HFFc6 (cell line): ENCODE results near the gene DAGLB. TPM values are rescaled to one million over a fixed set of nuclear protein-coding genes. Genes with fewer than 3 reads are reported as not detected.
"Not testable (repeated sequence)": the region's sequence is repeated elsewhere in the genome, so short reads cannot be mapped to it uniquely, and the experiment has no call there.

Source experiments
- DNase-seq: peaks from one replicate; pipeline ENCODE4 v3.0.0-alpha.2; 2018
- H3K27ac Mint-ChIP-seq: 2 replicates; pipeline ENCODE4 v1.8.0; 2020; ENCODE audit warnings: mild to moderate bottlenecking, mixed read lengths
- H3K27me3 Mint-ChIP-seq: 2 replicates; pipeline ENCODE4 v1.8.0; 2021; ENCODE audit warnings: mild to moderate bottlenecking, moderate library complexity, mixed read lengths; ENCODE audit not compliant: insufficient read depth
- H3K36me3 Mint-ChIP-seq: 2 replicates; pipeline ENCODE4 v1.8.0; 2021; ENCODE audit warnings: low read depth, mixed read lengths
- H3K4me1 Mint-ChIP-seq: 2 replicates; pipeline ENCODE4 v1.8.0; 2020; ENCODE audit warnings: low read depth, mixed read lengths
- H3K4me3 Mint-ChIP-seq: 2 replicates; pipeline ENCODE4 v1.8.0; 2020; ENCODE audit warnings: mild to moderate bottlenecking, moderate library complexity, mixed read lengths
- H3K9me3 Mint-ChIP-seq: 2 replicates; pipeline ENCODE4 v1.8.0; 2020; ENCODE audit warnings: mild to moderate bottlenecking, mixed read lengths
- total RNA-seq, 6 experiments: library from RNA; stranded (reverse); fragmentation: NEBNext Ultra II Directional; extraction: Animal tissue kit (Norgen Biotek cat#: 25700); gene quantifications; 2 replicates in 1 of 6; 3 replicates in 5 of 6; pipeline ENCODE4 v1.2.3, GENCODE V29; 2021
- TF ChIP-seq, protein P1 (sequence below): fragments of 200-600 bp; sonication (generic); IDR thresholded peaks from 2 replicates; pipeline ENCODE4 v1.5.0; 2021; ENCODE audit warnings: antibody characterized with exemption, mild to moderate bottlenecking

DAGLB gene
- total RNA-seq, 6 experiments from 2014 or later = 29.2 to 39.5 (median 33.2) TPM

DNA sequence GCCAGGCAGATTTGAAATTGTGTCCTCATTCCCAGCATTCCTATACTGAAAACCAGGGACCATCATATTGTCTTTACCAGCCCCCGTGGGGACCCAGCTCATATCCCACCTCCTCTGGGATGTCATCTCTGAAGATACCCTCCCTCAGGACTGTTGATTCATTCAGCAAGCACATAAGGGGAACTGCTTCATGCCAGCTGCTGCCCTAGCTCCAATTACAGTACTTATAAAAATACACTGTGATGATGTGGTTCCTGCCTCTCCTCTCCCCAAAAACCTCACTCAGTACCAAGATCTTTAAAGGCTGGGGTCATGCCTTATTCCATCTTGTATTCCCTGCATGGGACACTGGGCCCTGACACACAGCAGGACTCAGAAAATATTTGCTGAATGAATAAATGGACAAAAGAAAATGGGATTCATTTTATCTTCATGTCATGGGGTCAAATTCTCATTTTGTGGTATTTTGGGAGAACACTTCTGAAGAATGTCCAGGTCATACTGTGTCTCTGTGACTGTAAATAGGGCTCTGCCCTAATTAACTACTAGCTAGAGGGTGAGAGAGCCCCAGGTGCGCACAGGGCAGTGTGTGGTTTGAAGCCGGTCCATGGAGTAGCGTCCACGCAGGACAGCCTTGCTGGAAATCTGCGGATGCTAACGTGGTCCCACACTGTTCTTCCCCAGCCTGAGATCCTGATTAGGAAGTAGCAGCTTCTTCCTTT is 29.0 kb upstream of the DAGLB start:
- Mint-ChIP-seq H3K36me3 (peaks cover 38% of the 10 kb centered on the region), H3K9me3 (no peaks in the 10 kb centered on the region), H3K4me3 (peak overlapping the region; percentile 55), H3K4me1 (peaks cover 59% of the 10 kb centered on the region), H3K27ac (peak overlapping the region; percentile 72), H3K27me3 (peaks cover 12% of the 10 kb centered on the region; the same call in 1 of the 2 replicates)
- no peak for DNase-seq
- TF ChIP-seq, protein P1, sequence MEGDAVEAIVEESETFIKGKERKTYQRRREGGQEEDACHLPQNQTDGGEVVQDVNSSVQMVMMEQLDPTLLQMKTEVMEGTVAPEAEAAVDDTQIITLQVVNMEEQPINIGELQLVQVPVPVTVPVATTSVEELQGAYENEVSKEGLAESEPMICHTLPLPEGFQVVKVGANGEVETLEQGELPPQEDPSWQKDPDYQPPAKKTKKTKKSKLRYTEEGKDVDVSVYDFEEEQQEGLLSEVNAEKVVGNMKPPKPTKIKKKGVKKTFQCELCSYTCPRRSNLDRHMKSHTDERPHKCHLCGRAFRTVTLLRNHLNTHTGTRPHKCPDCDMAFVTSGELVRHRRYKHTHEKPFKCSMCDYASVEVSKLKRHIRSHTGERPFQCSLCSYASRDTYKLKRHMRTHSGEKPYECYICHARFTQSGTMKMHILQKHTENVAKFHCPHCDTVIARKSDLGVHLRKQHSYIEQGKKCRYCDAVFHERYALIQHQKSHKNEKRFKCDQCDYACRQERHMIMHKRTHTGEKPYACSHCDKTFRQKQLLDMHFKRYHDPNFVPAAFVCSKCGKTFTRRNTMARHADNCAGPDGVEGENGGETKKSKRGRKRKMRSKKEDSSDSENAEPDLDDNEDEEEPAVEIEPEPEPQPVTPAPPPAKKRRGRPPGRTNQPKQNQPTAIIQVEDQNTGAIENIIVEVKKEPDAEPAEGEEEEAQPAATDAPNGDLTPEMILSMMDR = no peak

DNA sequence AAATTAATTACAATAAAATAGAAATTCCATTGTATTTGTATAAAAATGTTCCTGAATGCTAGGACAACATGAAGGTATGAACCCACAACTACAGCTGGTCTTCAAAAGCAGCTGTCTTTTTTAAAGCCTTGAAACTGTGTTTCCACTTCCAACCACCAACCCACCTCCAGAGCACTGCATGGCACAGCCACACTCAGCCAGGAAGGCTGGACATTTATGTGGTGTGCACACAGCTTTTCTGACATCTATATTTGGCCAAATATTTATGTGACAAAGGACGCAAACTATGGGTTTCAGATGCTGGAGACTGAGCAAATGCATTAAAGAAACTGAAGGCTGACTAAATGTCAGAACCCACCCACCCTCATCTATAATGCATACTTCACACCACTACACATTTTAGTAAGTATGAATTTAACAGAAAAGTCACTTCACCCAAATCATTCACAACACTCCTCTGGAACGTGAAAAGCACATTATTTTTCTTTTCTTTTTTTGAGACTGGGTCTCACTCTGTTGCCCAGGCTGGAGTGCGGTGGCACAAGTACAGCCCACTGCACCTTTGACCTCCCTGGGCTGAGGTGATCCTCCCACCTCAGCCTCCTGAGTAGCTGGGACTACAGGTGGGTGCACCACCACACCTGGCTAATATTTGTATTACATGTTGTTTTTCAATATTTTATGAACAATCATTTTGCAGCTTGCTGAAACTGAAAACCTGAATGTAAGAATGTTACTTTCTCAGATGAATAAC is 27.9 kb upstream of the DAGLB start:
- Mint-ChIP-seq H3K36me3 (peaks cover 33% of the 10 kb centered on the region), H3K27ac (peak overlapping the region; percentile 72), H3K27me3 (peaks cover 12% of the 10 kb centered on the region; the same call in 1 of the 2 replicates), H3K4me1 (peaks cover 47% of the 10 kb centered on the region), H3K4me3 (peak overlapping the region; percentile 19; the same call in 1 of the 2 replicates), H3K9me3 (no peaks in the 10 kb centered on the region)
- TF ChIP-seq, protein P1 = no peak; the same call in 1 of the 2 replicates
- DNase-seq = no peak

DNA sequence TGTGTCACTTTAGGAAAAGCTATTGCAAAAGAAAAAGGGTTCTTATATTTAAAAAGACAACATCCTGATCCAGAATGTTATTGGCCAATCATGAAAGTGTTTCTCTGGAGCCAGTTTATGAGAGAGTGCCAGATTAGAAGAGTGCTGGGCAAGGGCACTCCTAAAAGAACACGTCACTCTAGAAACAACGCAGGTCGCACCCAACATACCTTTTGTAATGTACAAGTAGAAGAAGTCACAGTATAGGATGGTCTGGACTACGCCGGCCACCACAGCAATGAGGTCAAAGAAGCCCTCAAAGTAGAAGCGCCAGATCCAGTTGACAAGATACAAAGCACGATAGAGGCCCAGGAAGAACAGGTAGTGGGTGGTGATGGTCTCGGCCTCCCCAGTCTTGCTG is 18.1 kb upstream of the DAGLB start:
- peaks cover 63% of the 10 kb centered on the region for H3K36me3 Mint-ChIP-seq
- H3K27ac Mint-ChIP-seq = peak overlapping the region; percentile 16; the same call in 1 of the 2 replicates
- H3K27me3 Mint-ChIP-seq = no peaks in the 10 kb centered on the region; the same call in none of the 2 replicates
- H3K4me1 Mint-ChIP-seq = peaks cover 28% of the 10 kb centered on the region
- TF ChIP-seq, protein P1 = no peak
- DNase-seq = no peak
- H3K4me3 Mint-ChIP-seq = no peak overlapping the region
- no peaks in the 10 kb centered on the region for H3K9me3 Mint-ChIP-seq

DNA sequence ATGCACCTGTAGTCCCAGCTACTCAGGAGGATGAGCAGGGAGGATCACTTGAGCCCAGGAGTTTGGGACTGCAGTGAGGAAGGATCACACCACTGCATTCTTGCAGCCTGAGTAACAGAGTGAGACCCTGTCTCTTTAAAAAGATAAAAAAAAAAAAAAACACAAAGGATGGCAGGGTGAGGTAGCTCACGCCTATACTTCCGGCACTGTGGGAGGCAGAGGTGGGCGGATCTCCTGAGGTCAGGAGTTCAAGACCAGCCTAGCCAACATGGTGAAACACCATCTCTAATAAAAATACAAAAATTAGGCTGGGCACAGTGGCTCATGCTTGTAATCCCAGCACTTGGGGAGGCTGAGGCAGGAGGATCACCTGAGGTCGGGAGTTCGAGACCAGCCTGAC is 15.9 kb upstream of the DAGLB start:
- H3K27ac Mint-ChIP-seq = not testable (repeated sequence)

DNA sequence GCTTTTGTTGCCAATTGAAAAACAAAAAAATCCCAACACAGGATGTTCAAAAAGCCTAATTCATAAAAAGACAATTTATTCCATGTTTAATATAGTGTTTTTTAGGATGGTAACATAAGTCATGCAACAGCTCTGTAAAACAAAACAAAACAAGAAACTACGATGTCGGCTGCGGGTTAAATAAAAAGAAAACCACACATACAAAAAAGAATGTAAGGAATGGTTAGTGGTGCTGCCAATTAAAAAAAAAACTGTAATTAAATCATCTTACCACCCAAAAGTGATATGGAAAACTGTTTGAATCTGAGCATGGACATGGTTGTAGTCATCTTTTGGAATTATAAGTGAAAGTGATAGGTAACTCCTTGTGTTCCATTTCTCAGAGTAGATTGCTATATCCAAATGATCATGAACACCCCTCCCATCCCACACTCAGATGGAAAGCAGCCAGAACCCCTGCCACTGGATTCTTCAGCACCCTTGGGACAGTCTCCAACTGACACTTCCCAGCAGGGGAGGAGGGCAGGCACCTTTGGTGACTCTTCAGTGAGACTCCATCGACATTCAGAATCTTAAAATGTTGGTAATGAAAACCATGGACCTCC is 14.3 kb upstream of the DAGLB start:
- H3K4me1 Mint-ChIP-seq = peaks cover 28% of the 10 kb centered on the region
- H3K4me3 Mint-ChIP-seq = peak overlapping the region; percentile 41; the same call in 1 of the 2 replicates
- no peaks in the 10 kb centered on the region for H3K9me3 Mint-ChIP-seq
- peaks cover 43% of the 10 kb centered on the region for H3K36me3 Mint-ChIP-seq
- no peaks in the 10 kb centered on the region; the same call in none of the 2 replicates for H3K27me3 Mint-ChIP-seq
- TF ChIP-seq, protein P1 = no peak
- DNase-seq = no peak
- H3K27ac Mint-ChIP-seq = peak overlapping the region; percentile 63; the same call in 1 of the 2 replicates

More for the DNA sequence above, 15.9 kb upstream of the DAGLB start:
- H3K27me3 Mint-ChIP-seq, H3K4me3 Mint-ChIP-seq, H3K9me3 Mint-ChIP-seq, DNase-seq: not testable (repeated sequence)
- Mint-ChIP-seq H3K4me1 (peaks cover 28% of the 10 kb centered on the region), H3K36me3 (peaks cover 55% of the 10 kb centered on the region)
